GM10266 (cell line): Measurements from ENCODE around the gene ADAMTS14.

Source experiments
- DNase-seq: peaks from one replicate; pipeline ENCODE4 v3.0.0; 2012; ENCODE audit errors: extremely low spot score
- TF ChIP-seq, protein P1 (sequence below): IDR thresholded peaks from 2 replicates; pipeline ENCODE4 v1.5.1; 2012; ENCODE audit warnings: mild to moderate bottlenecking, low read depth; ENCODE audit not compliant: control insufficient read depth, insufficient read depth; ENCODE audit errors: missing control alignments

ADAMTS14 gene

DNA sequence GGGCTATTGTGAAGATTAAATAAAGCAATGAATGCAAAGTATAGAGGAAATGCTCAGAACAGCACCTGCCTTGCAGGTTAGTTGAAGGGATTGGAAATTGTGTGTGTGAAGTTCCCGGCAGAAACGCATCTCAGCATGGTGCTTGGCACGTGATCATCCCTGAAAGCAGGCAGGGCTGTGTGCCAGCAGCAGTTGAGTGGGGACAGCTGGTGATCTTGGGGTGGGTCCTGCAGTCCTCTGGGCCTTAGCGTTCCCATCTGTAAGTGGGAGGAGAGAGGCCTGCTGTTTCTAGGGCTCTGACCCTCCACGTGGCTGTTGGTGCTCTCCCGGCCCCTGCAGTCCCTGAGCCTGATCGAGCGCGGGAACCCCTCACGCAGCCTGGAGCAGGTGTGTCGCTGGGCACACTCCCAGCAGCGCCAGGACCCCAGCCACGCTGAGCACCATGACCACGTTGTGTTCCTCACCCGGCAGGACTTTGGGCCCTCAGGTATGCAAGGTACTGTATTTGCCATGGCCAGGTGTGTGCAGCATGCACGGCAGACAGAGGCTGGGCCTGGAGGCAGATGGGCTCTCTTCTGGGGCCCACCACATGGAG, 57.6 kb downstream of the ADAMTS14 start:
- no peak for DNase-seq
- TF ChIP-seq, protein P1, sequence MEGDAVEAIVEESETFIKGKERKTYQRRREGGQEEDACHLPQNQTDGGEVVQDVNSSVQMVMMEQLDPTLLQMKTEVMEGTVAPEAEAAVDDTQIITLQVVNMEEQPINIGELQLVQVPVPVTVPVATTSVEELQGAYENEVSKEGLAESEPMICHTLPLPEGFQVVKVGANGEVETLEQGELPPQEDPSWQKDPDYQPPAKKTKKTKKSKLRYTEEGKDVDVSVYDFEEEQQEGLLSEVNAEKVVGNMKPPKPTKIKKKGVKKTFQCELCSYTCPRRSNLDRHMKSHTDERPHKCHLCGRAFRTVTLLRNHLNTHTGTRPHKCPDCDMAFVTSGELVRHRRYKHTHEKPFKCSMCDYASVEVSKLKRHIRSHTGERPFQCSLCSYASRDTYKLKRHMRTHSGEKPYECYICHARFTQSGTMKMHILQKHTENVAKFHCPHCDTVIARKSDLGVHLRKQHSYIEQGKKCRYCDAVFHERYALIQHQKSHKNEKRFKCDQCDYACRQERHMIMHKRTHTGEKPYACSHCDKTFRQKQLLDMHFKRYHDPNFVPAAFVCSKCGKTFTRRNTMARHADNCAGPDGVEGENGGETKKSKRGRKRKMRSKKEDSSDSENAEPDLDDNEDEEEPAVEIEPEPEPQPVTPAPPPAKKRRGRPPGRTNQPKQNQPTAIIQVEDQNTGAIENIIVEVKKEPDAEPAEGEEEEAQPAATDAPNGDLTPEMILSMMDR: no peak

DNA sequence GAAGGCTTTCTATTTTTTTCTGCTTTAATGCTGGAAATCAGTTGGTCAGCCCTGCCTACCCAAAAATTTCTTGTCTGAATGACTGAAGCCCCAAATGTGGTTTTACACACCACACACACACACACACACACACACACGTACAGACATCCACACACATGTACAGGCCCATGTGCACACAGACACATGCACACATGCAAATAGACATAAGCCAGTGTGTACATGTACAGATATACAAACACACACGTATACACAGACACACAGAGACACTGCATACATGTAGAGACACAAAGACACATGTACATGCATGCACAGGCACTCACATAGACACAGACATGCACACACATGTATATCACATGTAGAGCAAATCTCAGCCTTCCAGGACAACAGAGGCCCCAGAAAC, 58.6 kb downstream of the ADAMTS14 start:
- DNase-seq: no peak
- TF ChIP-seq, protein P1: no peak

DNA sequence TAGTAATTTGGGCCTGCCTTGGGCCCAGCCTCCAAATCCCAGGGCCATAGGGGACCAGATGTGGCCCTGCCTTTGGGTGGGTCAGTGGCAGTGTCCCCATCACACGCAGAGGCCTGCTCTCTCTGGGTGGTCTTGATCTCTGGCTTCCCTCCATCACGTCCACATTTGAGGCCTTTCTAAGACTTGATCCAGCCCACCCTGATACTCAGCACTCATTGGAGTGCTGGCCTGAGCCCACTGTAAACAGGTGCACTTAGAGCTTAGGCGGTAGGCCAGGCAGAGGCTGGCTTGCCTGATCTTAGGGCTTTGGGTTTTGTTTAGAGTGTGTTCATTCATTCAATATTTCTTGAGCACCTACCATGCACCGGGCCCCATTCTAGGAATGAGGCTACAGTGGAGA, 60.3 kb downstream of the ADAMTS14 start:
- DNase-seq: no peak
- TF ChIP-seq, protein P1: no peak

DNA sequence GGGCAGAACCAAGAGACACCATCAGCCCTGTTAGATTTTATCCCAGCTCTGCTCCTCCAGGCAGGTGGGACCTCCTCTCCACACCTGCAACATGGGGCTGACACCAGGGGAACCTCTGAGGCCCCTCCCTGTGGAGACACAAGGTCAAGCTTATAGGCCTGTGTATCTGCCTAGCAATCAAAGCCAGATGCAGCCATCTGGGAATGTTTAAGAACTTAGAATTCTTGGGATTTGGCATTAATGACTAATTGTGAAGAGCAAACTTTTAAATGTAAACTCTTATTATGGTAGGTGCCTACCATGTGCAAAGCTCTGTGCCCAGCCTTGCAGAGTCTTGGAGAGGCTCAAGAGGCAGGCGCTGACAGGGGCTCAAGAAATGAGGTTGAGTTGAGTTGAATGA, 60.7 kb downstream of the ADAMTS14 start:
- no peak for DNase-seq
- TF ChIP-seq, protein P1: no peak

DNA sequence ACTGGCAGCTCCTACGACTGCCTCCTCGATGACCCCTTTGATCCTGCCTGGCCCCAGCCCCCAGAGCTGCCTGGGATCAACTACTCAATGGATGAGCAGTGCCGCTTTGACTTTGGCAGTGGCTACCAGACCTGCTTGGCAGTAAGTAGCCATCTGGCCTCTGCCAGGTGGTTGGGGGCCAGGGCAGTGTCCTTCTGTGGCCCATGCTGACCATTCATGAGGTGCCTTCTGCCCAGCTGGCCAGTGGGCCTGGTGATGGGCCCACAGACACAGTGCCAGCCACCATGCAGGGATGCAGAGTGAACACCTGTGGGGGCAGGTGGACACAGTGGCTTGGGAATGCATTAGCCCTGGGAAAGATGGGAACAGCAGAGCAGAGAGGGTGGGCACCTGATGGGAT, 62.9 kb downstream of the ADAMTS14 start:
- no peak for DNase-seq

DNA sequence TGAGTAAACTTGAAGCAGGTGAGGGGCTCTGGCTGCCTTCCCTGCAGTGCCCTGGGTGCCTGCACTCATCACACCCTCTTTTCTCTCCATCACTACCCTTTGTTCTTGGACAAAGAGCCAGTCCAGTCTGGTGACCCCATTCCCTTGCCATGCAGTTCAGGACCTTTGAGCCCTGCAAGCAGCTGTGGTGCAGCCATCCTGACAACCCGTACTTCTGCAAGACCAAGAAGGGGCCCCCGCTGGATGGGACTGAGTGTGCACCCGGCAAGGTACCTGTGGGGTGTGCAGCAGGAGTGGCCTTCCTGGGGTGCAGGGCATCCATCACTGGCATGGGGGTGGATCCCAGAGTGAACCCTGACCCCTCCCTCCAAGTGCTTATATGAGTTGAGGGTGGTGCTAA, 64.2 kb downstream of the ADAMTS14 start:
- DNase-seq: no peak
- TF ChIP-seq, protein P1: no peak

More for the DNA sequence above, 62.9 kb downstream of the ADAMTS14 start:
- TF ChIP-seq, protein P1: no peak

DNA sequence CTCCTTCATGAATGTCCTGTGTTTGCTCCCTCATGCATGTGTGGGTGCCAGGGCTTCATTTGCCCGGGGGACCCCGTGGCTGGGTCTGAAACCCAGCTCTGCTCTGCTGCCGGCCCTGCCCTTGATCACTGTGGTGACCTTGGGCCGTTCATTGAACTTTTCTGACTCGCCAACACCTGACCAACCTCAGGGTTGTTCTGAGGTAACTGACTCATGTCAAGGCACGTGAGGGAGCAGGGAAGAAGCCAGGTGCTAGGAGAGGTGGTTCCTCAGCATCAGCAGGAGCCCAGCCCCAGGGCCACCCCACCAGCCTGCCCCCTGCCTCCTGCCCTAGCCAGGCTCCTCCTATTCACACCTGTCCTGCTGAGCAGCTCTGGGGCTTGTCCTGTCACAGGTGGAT, 64.9 kb downstream of the ADAMTS14 start:
- TF ChIP-seq, protein P1: no peak
- no peak for DNase-seq
